OCI-LY1 (cell line): ENCODE data around the gene AIP.

Experiments used
- CTCF ChIP-seq: fragments of 200-600 bp; sonication (generic), shearing (Covaris generic); IDR thresholded peaks from 2 replicates; pipeline ENCODE4 v1.5.1; 2017; ENCODE audit warnings: mild to moderate bottlenecking, antibody characterized with exemption, low read length, moderate library complexity, mixed read lengths
- EZH2 ChIP-seq: fragments of 200-600 bp; sonication (generic), shearing (Covaris generic); IDR thresholded peaks from 2 replicates; pipeline ENCODE4 v1.8.0; 2017; ENCODE audit warnings: borderline replicate concordance, mixed run types, mild to moderate bottlenecking, antibody characterized with exemption, low read length, moderate library complexity, mixed read lengths

- no peak for TF ChIP-seq CTCF
- no peak for TF ChIP-seq EZH2
Observed at GRCh38 chr11:67450796-67451657, 31.8 kb upstream of the AIP start.
